OCI-LY7 (cell line): ENCODE measurements around the gene CSF1.

Experiments used
- CTCF ChIP-seq: fragments of 200-600 bp; sonication (generic); conservative IDR thresholded peaks from 2 replicates; pipeline ENCODE4 v1.5.1; 2014; ENCODE audit warnings: mild to moderate bottlenecking, antibody characterized with exemption, low read length, moderate library complexity, mixed read lengths
- EZH2phosphoT487 ChIP-seq: fragments of 200-600 bp; sonication (generic); IDR thresholded peaks from 2 replicates; pipeline ENCODE4 v1.6.1; 2018; ENCODE audit warnings: low read depth, borderline replicate concordance, mild to moderate bottlenecking, mixed run types, antibody characterized with exemption, low read length, moderate library complexity, mixed read lengths

DNA sequence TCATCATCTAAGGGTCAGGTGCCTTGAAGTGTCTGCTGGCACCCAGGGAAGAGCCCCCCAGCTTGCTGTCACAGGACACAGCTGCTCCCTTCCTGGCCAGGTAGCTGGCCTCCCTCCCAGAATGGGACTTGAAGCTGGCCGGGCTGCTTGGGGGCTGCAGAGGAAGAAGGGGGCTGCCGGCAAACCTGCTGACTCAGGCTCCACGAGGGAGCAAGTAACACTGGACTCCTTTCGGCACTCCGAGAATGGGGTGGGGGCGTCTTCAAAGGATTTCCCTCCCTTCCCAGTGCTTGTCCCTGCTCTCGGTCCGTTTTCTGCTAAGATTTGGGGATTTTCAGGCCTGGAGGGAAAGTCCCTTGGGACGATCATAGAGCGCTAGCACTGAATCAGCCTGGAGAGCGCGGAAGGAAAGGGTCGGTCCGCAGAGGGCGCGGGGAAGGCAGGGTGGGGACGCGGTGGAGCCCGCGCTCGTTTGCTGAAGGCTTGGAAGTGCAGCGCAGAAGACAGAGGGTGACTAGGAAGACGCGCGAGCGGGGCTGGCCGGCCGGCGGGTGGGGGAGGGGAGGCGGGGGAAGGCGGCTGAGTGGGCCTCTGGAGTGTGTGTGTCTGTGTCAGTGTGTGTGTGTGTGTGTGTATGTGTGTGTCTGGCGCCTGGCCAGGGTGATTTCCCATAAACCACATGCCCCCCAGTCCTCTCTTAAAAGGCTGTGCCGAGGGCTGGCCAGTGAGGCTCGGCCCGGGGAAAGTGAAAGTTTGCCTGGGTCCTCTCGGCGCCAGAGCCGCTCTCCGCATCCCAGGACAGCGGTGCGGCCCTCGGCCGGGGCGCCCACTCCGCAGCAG is at the start of gene CSF1:
- TF ChIP-seq CTCF (no peak), EZH2phosphoT487 (no peak)
